T47D (cell line): Measurements from ENCODE around the gene MVD.
"Not testable (repeated sequence)": the region's sequence is repeated elsewhere in the genome, so short reads cannot be mapped to it uniquely, and the experiment has no call there.

Experiments used
- DNase-seq, 2 experiments: peaks; one replicate each; pipeline versions ENCODE4 v3.0.0 to v3.0.0-alpha.2; 2011 to 2012; ENCODE audit warnings: low read depth in 1 of 2, low spot score in 1 of 2
- JUND ChIP-seq: IDR thresholded peaks from 2 replicates; pipeline ENCODE4 v1.6.1; 2012; ENCODE audit warnings: low read depth
- in situ Hi-C: cut with HindIII; loops from 2 replicates; pipeline ENCODE4 v1.10.0; 2016; ENCODE audit warnings: low sequenced_read_pairs, low pct_unique_long_range_greater_than_20kb

Gene MVD

DNA sequence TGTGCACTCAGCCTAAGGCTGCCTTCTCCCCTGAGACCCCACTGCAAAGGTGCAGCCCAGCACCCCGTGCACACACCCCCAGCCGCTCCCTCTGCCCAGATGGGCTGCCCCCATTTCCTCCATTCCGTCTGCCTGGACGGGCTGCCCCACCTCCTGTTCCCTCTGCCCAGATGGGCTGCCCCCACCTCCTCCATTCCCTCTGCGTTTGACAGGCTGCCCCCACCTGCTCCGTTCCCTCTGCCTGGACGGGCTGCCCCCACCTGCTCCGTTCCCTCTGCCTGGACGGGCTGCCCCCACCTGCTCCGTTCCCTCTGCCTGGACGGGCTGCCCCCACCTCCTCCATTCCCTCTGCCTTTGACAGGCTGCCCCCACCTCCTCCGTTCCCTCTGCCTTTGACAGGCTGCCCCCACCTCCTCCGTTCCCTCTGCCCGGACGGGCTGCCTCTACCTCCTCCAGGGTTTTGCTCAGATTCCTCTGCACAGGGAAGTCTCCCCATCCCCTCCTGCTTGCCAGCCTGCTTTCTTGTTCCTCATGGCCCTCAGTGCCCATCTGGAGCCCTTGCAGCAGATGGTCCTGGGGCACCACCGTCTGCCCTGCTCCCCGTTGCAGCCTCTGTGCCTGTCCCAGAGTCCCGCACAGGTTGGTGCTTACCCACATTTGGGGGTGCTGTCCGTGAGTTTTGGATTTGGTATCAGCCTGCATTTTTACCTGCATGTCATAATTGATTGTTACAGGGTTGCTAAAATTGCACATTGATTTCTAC is 47.9 kb downstream of the MVD start:
- no peak for TF ChIP-seq JUND
- in situ Hi-C loops: no loop called here
- DNase-seq: no peak

DNA sequence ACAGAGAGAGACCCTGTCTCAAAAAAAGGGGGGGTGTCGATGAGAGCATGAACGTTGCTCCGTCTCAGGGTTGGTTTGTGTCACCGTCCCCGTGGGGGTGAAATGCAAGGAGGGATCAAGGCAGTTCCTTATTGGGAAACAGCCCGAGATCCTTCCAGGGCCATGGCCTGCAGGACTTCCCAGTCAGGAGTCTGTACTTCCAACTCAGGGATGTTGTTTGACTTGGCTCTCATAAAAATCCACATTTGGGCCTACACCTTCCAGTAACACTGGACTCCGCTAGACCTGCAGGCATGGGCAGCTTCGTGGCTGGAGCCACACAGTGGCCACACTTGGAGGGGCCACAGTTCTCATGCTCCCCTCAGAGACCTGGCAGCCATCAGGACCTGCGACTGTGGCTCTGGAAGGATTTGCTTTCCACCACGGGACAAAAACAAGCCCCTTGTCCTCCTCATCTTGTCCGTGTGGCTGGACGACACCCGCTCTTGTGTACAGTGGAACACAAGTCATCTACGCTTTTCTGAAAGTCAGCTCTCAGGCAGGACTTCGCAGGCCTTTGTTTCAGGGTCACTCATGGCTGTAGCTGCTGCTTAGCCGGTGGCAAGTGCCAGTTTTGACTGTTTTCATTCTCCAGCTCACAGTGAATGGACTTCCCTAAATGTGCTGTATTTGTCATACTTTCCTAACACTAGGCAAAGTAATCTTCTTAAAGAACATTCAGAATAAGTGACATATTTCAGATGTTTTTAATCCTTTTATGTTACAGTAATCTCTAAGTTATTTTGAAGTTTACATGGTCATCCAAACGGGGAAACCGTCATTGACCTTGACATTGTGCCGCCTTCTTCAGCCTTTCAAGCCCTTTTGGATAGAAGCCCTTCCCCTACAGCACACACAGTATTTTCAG is 48.7 kb downstream of the MVD start:
- TF ChIP-seq JUND: no peak
- in situ Hi-C loops: no loop called here
- DNase-seq: no peak

- in situ Hi-C loops: no loop called here
- DNase-seq: no peak
- no peak for TF ChIP-seq JUND
Observed at GRCh38 chr16:88613293-88613692, 49.6 kb downstream of the MVD start.

DNA sequence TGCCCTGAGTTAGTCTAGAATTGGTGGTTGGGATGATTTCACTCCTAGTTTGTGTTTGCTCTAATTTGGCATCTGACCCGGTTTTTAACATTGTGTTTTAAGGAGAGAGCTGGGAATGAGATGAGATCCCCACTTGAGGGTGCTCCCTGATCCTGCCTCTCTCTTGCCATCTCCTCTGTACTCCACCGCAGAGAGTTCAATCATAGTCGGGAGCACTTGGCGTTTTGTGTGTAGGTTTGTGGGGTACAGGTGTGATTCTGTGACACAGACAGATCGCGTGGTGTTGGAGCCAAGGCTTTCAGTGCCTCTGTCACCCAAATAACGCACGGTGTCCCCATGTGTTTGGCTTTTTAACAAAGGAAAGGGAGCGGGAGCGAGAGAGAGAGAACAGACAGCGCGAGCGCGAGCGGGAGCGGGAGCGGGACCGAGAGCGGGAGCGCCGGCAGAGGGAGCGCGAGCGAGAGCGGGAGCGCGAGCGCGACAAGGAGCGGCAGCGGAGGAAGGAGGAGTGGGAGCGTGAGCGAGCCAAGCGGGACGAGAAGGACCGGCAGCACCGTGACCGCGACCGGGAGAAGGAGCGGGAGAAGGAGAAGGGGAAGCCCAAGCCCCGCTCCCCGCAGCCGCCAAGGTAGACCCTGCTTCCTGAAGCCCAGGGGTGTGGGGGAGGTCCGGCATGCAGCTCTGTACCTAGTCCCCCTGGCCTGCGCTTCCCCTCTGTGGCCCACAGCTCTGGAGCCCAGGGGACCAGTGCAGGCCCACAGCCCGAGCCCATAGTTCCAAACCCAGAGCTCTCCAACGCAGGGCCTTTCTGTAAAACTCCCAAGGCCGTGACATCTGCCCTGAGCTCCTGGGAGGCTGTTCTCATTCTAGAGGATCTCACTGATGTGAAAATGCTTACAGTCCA is 51.7 kb downstream of the MVD start:
- no peak for TF ChIP-seq JUND
- DNase-seq: no peak
- in situ Hi-C loops: no loop called here

- in situ Hi-C loops: no loop called here
- DNase-seq: no peak
- TF ChIP-seq JUND: no peak
Observed at GRCh38 chr16:88610080-88610479, 52.8 kb downstream of the MVD start.

GRCh38 chr16:88609426-88609825 is 53.5 kb downstream of the MVD start:
- in situ Hi-C loops: not testable (repeated sequence)

GRCh38 chr16:88608076-88608475 is 54.8 kb downstream of the MVD start:
- DNase-seq: no peak
- in situ Hi-C loops: no loop called here
- TF ChIP-seq JUND: no peak

More at GRCh38 chr16:88609426-88609825, 53.5 kb downstream of the MVD start:
- DNase-seq: not testable (repeated sequence)

- TF ChIP-seq JUND: no peak
- in situ Hi-C loops: no loop called here
- DNase-seq: no peak
Observed at GRCh38 chr16:88606148-88606757, 56.6 kb downstream of the MVD start.

GRCh38 chr16:88605186-88606147 is 57.4 kb downstream of the MVD start:
- TF ChIP-seq JUND: no peak
- in situ Hi-C loops: no loop called here
- DNase-seq: no peak

DNA sequence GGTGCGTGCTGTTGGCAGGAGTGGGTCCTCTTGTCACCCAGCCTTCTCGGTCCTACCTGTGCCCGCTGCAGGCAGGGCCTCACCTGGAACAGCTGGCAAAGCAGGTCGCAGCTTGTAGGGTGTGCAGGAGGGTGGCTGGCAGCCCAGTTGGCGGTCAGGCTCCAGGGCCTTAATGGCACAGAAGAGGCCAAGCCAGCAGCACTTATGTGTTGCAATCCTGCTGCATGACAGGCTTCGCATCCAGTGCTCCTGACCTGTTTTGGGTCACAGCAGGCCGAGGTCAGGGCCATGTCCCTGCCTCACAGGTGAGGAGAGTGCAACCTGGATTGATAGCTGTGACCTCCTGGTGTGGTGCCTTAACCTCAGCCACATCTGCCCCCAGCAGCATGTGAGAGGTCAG is 60.8 kb downstream of the MVD start:
- in situ Hi-C loops: no loop called here
- no peak for DNase-seq
- no peak for TF ChIP-seq JUND
